WERI-Rb-1 (cell line): ENCODE measurements around the gene GPHA2.

ENCODE experiments used
- DNase-seq: peaks from one replicate; pipeline ENCODE4 v3.0.0-alpha.2; 2020
- H3K27ac ChIP-seq: fragments of 250-450 bp; sonication (Bioruptor Pico); 2 replicates; pipeline ENCODE4 v1.5.1; 2020; ENCODE audit warnings: mild to moderate bottlenecking, moderate library complexity
- H3K27me3 ChIP-seq: fragments of 250-450 bp; sonication (Bioruptor Pico); 2 replicates; pipeline ENCODE4 v1.5.1; 2021; ENCODE audit warnings: mild to moderate bottlenecking, low read depth, moderate library complexity; ENCODE audit not compliant: insufficient read depth, severe bottlenecking
- H3K36me3 ChIP-seq: fragments of 250-450 bp; sonication (Bioruptor Pico); 2 replicates; pipeline ENCODE4 v1.5.1; 2020; ENCODE audit warnings: mild to moderate bottlenecking, moderate library complexity
- H3K4me3 ChIP-seq: 2 replicates; pipeline ENCODE4 v1.5.1; 2011; ENCODE audit warnings: low read depth, mild to moderate bottlenecking, control low read depth, low read length
- H3K9me3 ChIP-seq: fragments of 250-450 bp; sonication (Bioruptor Pico); 2 replicates; pipeline ENCODE4 v1.5.1; 2021; ENCODE audit warnings: mild to moderate bottlenecking, moderate library complexity; ENCODE audit not compliant: severe bottlenecking
- TF ChIP-seq, protein P1 (sequence below): IDR thresholded peaks from 2 replicates; pipeline ENCODE4 v1.5.1; 2011; ENCODE audit warnings: low read depth, mild to moderate bottlenecking, control low read depth, inconsistent platforms, low read length

Gene GPHA2

DNA sequence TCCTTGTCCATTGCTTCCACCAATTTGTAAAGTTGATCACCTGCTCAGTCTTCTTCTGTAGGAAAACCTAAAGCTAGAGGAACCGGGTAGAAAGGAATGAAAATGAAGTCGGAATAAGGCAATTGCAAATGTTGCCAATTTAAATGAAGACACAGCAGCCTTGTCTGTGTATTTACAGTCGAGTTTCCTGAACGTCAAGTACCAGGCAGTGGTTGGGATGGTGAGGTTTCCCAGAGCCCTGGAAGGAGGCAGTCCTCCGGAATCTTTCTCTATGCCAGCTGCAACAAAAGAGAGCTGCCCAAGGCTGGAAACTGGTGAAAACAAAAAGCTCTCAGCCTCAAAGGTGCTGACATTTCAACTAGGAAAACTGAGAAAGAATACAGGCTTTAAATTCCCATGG is 18.5 kb upstream of the GPHA2 start:
- DNase-seq, result no peak

DNA sequence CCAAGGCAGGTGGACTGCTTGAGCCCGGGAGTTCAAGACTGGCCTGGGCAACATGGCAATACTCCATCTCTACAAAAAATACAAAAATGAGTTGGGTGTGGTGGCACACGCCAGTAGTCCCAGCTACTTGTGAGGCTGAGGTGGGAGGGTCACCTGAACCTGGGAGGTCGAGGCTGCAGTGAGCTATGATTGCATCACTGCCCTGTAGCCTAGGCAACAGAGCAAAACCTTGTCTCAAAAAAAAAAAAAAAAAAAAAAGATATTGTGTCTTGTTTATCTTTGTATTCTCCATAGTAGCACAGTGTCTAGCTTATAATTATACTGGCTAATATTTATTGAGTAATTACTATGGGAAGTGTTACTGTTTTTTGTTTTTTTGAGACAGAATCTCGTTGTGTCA is 15.8 kb upstream of the GPHA2 start:
- Histone ChIP-seq H3K36me3 (no peaks in the 10 kb centered on the region), H3K9me3 (no peaks in the 10 kb centered on the region), H3K27ac (no peak overlapping the region), H3K27me3 (no peaks in the 10 kb centered on the region), H3K4me3 (no peak overlapping the region)
- TF ChIP-seq, protein P1, sequence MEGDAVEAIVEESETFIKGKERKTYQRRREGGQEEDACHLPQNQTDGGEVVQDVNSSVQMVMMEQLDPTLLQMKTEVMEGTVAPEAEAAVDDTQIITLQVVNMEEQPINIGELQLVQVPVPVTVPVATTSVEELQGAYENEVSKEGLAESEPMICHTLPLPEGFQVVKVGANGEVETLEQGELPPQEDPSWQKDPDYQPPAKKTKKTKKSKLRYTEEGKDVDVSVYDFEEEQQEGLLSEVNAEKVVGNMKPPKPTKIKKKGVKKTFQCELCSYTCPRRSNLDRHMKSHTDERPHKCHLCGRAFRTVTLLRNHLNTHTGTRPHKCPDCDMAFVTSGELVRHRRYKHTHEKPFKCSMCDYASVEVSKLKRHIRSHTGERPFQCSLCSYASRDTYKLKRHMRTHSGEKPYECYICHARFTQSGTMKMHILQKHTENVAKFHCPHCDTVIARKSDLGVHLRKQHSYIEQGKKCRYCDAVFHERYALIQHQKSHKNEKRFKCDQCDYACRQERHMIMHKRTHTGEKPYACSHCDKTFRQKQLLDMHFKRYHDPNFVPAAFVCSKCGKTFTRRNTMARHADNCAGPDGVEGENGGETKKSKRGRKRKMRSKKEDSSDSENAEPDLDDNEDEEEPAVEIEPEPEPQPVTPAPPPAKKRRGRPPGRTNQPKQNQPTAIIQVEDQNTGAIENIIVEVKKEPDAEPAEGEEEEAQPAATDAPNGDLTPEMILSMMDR, result no peak
- no peak for DNase-seq

More for the DNA sequence above, 18.5 kb upstream of the GPHA2 start:
- Histone ChIP-seq H3K27ac (no peak overlapping the region), H3K36me3 (no peaks in the 10 kb centered on the region), H3K4me3 (no peak overlapping the region), H3K27me3 (no peaks in the 10 kb centered on the region), H3K9me3 (no peaks in the 10 kb centered on the region)
- TF ChIP-seq, protein P1, result no peak

DNA sequence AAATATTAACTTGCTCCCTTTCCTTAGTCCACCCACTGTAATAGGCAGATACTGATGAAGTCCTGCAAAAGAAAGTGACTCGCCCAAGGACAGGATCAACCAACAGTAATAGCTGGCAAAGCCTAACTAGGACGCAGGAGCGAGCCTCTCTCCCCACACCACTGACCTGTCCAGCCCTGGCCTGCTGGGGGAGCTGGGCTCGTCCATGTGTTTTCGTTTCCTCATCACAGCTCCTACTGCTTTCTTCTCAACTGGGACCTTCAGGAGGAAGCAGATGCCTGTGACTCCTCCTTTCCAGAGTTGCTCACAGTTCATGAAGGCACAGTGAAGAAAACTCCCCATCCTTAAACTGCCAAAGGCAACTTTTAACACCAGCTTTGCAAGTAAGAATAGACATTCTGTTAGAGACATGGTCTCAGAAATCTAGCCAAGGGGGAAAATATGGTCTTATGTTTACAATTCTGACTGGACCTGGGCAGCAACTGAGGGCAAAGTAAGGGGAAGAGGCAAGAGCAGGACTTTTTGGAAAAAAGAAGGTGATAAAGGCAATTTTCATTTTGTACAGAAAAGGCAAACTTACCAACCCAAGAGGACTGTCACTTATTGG is 11.6 kb upstream of the GPHA2 start:
- Histone ChIP-seq H3K27ac (no peak overlapping the region), H3K4me3 (no peak overlapping the region), H3K27me3 (no peaks in the 10 kb centered on the region), H3K36me3 (no peaks in the 10 kb centered on the region), H3K9me3 (no peaks in the 10 kb centered on the region)
- TF ChIP-seq, protein P1, result peak; percentile 11; the same call in 1 of the 2 replicates
- no peak for DNase-seq

DNA sequence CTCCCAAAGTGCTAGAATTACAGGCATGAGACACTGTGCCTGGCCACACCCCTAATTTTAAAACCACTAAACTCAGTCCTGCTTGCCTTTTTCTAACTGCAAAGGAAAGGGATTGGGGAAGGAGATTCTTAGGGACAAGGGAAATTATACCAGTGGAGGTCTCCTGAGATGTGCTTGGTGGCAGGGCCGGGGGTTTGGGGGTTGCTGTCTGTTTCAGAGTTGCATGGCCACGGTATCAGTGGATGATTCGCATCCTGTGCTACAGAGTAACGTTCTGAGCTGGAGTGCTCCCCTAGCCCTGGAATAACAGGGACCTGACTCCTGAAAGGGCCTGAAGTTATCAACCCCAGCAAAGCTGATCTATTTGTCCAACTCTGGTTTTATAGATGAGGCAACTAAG is 846 bp upstream of the GPHA2 start:
- H3K9me3 ChIP-seq, result no peaks in the 10 kb centered on the region
- no peak overlapping the region for H3K27ac ChIP-seq
- TF ChIP-seq, protein P1, result no peak
- no peaks in the 10 kb centered on the region for H3K27me3 ChIP-seq
- no peak overlapping the region for H3K4me3 ChIP-seq
- no peak for DNase-seq
- H3K36me3 ChIP-seq, result peaks cover 7% of the 10 kb centered on the region

DNA sequence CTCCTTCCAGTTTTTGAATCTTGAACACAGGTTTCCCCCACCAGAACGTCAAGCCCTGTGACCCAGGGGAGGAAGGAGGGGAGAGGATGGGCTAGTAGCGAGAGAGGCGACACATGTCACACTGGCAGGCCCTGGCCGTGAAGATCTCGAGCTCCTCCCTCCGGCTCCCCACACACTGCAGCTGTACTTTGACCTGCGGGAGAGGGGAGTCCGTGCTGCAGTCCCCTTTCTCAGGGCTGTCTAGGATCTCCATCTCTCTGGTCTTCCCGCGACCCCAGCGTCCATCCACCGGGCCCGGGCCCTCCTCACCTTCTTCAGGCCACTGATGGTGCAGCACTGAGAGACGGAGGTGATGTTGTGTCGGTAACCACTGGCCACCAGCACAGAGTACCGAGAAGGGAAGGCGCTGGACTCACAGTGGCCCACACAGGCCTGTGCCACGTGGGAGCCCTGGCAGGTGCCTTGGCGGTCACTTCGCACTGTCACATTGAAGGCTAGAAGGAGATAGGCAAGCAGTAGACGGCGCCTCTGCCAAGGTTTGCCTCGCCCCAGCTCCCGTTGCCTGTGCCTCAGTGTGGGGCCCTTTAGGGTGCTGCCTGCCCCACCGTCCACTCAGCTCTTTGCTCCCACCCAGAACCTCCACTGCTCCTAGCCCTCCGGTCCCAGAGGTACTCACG is 873 bp downstream of the GPHA2 start:
- Histone ChIP-seq H3K9me3 (no peaks in the 10 kb centered on the region), H3K36me3 (peaks cover 13% of the 10 kb centered on the region), H3K27ac (no peak overlapping the region), H3K27me3 (no peaks in the 10 kb centered on the region), H3K4me3 (no peak overlapping the region)
- TF ChIP-seq, protein P1, result no peak
- peak; percentile 7 for DNase-seq
